Adrenal gland (tissue), 19 donors: Measurements from ENCODE around the gene ARRB2. TPM values are rescaled to one million over a fixed set of nuclear protein-coding genes. Genes with fewer than 3 reads are reported as not detected.

ENCODE experiments used
- DNase-seq, 7 donors: peaks; one replicate each; pipeline ENCODE4 v3.0.0-alpha.2; 2019 to 2020
- H3K27ac ChIP-seq, 5 donors: fragments of 200-600 bp; sonication (generic) in 4 of 5; 1 replicate in 3 of 5; 2 replicates in 2 of 5; pipeline versions ENCODE4 v1.5.1 to v1.8.0; 2016 to 2020; ENCODE audit warnings: mild to moderate bottlenecking in 1 of 5
- H3K27me3 ChIP-seq: fragments of 200-600 bp; 2 replicates; pipeline ENCODE4 v1.8.0; 2021
- H3K36me3 ChIP-seq, 2 donors: fragments of 200-600 bp; replicated peaks in 1 of 2; 1 replicate in 1 of 2; 2 replicates in 1 of 2; pipeline versions ENCODE4 v1.5.1 to v1.8.0; 2018 to 2022
- H3K4me1 ChIP-seq, 2 donors: fragments of 200-600 bp; replicated peaks in 1 of 2; 1 replicate in 1 of 2; 2 replicates in 1 of 2; pipeline versions ENCODE4 v1.5.1 to v1.8.0; 2018 to 2021
- H3K4me3 ChIP-seq, 4 donors: fragments of 200-600 bp; sonication (generic) in 3 of 4; one replicate each; pipeline ENCODE4 v1.5.1; 2016 to 2018
- H3K9me3 ChIP-seq, 3 donors: fragments of 200-600 bp; sonication (generic) in 1 of 3; replicated peaks in 1 of 3; 1 replicate in 2 of 3; 2 replicates in 1 of 3; pipeline versions ENCODE4 v1.5.1 to v1.8.0; 2016 to 2021
- POLR2A ChIP-seq, 2 donors: fragments of 450-650 bp; IDR thresholded peaks; one replicate each; pipeline ENCODE4 v1.6.1; 2017; ENCODE audit warnings: antibody characterized with exemption in 2 of 2, mild to moderate bottlenecking in 2 of 2, moderate library complexity in 1 of 2
- WGBS, 4 donors: extraction: QIAGEN DNeasy Blood & Tissue Kit in 2 of 4; methylation state at CpG; one replicate each; pipeline versions ENCODE4 v1.1.5 to v1.1.7; 2013 to 2017; 5-methylcytosine and 5-hydroxymethylcytosine counted together
- intact Hi-C, 2 donors: fragments of 100-400 bp; cut with DNase I; formaldehyde crosslinking; loops; one replicate each; pipeline versions ENCODE4 v1.14.1 to v1.15.0; 2022 to 2023
- long read RNA-seq, 10 donors: library from polyadenylated mRNA in 3 of 10; unstranded in 2 of 10; stranded (forward) in 1 of 10; transcript quantifications; one replicate each; pipeline ENCODE4 v2.0.0 and lab custom pipeline, GENCODE V29; 2021 to 2026
- polyA plus RNA-seq, 3 donors: library from polyadenylated mRNA; stranded (reverse); fragments of 200-250 nt in 2 of 3; fragments of 350-450 nt in 1 of 3; fragmentation: Illumina TruSeq in 1 of 3; extraction: RNeasy Lipid Tissue Mini Kit (QIAGEN cat#74804) in 1 of 3; gene quantifications; one replicate each; pipeline ENCODE4 v1.2.3, GENCODE V29; 2013 to 2014
- total RNA-seq, 9 donors: library from RNA; depleted of rRNA in 4 of 9; stranded (reverse); fragments of >200 nt in 4 of 9; fragments of 120-200 nt in 1 of 9; fragmentation: NEBNext Ultra II Directional in 1 of 9; extraction: Animal tissue kit (Norgen Biotek cat#: 25700) in 1 of 9; gene quantifications; one replicate each; pipeline versions ENCODE4 v1.1.0 to v1.2.4, GENCODE V29; 2013 to 2023
- TF ChIP-seq, protein P1 (sequence below), 6 experiments: fragments of 450-650 bp in 4 of 6; fragments of 200-600 bp in 2 of 6; sonication (generic) in 1 of 6; IDR thresholded peaks; 1 replicate in 5 of 6; 2 replicates in 1 of 6; pipeline versions ENCODE4 v1.5.1 to v1.8.0; 2016 to 2021; ENCODE audit warnings: antibody characterized with exemption in 6 of 6, mild to moderate bottlenecking in 2 of 6, moderate library complexity in 1 of 6
- donor health status: healthy with polysubstance abuse.
- donor health status: Bipolar disorder and iron deficiency.
- donor health status: DM: yes; HTN: yes; CAD: no.
- donor health status: DM: no; HTN: no; CAD: no.
- donor health status: DM: no; HTN: no; CAD: no.
- donor health status: DM: yes; HTN: yes; CAD: no.

The ARRB2 gene
- 10 to 100 TPM; 14.6 to 99.1 (median 55.0) TPM for total RNA-seq
- polyA plus RNA-seq, result 100 to 1,000 TPM in 1 of 3 donors, 10 to 100 TPM in 2; 35.9 to 130 (median 68.9) TPM
- long read RNA-seq, donor 1, partial matches to known transcripts, result 0 of 5 reads
- long read RNA-seq, donor 1, other reads (novel, unspliced or antisense), result 0 of 5 reads
- long read RNA-seq, donor 2, partial matches to known transcripts, result 0 of 3 reads
- long read RNA-seq, donor 2, other reads (novel, unspliced or antisense), result 0 of 3 reads
- long read RNA-seq, donor 3, partial matches to known transcripts, result 0 of 4 reads
- long read RNA-seq, donor 3, other reads (novel, unspliced or antisense), result 0 of 4 reads
- long read RNA-seq, donor 4, partial matches to known transcripts, result 3 of 13 reads
- long read RNA-seq, donor 4, other reads (novel, unspliced or antisense), result 6 of 13 reads
- long read RNA-seq, donor 5, transcript ARRB2-201 (15 exons, 1,895 nt), result minor isoform, 25 of 83 reads
- long read RNA-seq, donor 5, transcript ARRB2-216 (14 exons, 1,348 nt), result major isoform, 38 of 83 reads
- long read RNA-seq, donor 5, partial matches to known transcripts, result 4 of 83 reads
- long read RNA-seq, donor 5, other reads (novel, unspliced or antisense), result 16 of 83 reads
- long read RNA-seq, donor 6, partial matches to known transcripts, result 2 of 10 reads
- long read RNA-seq, donor 6, other reads (novel, unspliced or antisense), result 7 of 10 reads
- long read RNA-seq, donor 7, partial matches to known transcripts, result 0 of 2 reads
- long read RNA-seq, donor 7, other reads (novel, unspliced or antisense), result 0 of 2 reads
- long read RNA-seq, donor 8, partial matches to known transcripts, result 0 of 6 reads
- long read RNA-seq, donor 8, other reads (novel, unspliced or antisense), result 0 of 6 reads
- long read RNA-seq, donor 9, partial matches to known transcripts, result 0 of 4 reads
- long read RNA-seq, donor 9, other reads (novel, unspliced or antisense), result 0 of 4 reads
- long read RNA-seq, donor 10, partial matches to known transcripts, result 0 of 4 reads
- long read RNA-seq, donor 10, other reads (novel, unspliced or antisense), result 0 of 4 reads

DNA sequence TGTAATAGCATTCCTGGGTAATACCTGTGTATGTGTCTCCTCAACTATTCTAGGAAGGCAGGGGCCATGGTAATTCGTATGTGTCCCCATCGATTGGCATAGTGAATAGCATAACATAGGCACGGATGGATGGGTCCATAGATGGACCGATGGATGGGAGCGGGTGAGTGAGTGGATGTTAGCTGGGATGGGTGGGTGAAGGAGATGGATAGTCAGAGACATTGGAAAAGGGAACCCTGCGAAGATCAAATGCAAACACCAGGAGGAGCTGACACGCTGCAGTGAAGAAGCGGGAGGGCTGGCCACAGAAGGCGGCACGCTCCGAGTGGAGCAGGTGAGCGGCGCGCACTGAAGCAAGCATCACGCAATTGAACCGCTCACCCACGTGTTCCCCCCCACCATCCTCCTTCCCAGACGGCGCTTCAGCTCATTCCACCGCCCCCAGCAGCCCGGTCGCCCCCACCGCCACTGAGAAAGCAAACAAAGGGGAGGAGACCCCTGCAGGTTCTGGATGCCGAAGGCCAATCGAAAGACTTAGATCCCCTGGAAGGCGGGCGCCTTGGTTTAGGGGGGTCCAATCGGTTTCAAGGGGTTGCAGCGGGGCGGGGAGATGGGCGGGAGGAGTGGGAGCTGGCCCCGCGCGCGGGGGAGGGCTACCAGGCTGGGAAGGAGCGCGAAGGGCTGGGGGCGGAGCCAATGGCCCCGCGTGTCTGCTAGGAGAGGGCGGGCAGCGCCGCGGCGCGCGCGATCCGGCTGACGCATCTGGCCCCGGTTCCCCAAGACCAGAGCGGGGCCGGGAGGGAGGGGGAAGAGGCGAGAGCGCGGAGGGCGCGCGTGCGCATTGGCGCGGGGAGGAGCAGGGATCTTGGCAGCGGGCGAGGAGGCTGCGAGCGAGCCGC is at the start of gene ARRB2:
TSS of gene ARRB2 (plus strand) at position 839 of the 899 bp plus-strand sequence. CDS start 90 bp downstream, outside the sequence.
- peak; percentile 97 to 99 (median 99) for DNase-seq
- Histone ChIP-seq H3K36me3 (no peaks in the 10 kb centered on the region), H3K4me3 (peak within 1 kb of the TSS; percentile 13 to 85 (median 56)), H3K9me3 (no peaks in the 10 kb centered on the region), H3K4me1 (peaks cover 11% of the 10 kb centered on the region in 2 donors), H3K27me3 (no peaks in the 10 kb centered on the region), H3K27ac (peak within 1 kb of the TSS; percentile 68 to 94 (median 81))
- 1% methylated on average over 20 to 67 of the region's 67 CpGs for WGBS, 4 donors
- TF ChIP-seq POLR2A (IDR thresholded peaks at IDR 0.05), result peak in 1 of 2 donors; percentile 62
- TF ChIP-seq, protein P1, sequence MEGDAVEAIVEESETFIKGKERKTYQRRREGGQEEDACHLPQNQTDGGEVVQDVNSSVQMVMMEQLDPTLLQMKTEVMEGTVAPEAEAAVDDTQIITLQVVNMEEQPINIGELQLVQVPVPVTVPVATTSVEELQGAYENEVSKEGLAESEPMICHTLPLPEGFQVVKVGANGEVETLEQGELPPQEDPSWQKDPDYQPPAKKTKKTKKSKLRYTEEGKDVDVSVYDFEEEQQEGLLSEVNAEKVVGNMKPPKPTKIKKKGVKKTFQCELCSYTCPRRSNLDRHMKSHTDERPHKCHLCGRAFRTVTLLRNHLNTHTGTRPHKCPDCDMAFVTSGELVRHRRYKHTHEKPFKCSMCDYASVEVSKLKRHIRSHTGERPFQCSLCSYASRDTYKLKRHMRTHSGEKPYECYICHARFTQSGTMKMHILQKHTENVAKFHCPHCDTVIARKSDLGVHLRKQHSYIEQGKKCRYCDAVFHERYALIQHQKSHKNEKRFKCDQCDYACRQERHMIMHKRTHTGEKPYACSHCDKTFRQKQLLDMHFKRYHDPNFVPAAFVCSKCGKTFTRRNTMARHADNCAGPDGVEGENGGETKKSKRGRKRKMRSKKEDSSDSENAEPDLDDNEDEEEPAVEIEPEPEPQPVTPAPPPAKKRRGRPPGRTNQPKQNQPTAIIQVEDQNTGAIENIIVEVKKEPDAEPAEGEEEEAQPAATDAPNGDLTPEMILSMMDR (IDR thresholded peaks at IDR 0.05), result peak; percentile 39 to 89 (median 80)
- intact Hi-C loops, result loop anchor here in 1 of 2 donors (10.0 kb wide), 1 partner anchor 85 kb away; the partner anchor contains the start of gene PSMB6

DNA sequence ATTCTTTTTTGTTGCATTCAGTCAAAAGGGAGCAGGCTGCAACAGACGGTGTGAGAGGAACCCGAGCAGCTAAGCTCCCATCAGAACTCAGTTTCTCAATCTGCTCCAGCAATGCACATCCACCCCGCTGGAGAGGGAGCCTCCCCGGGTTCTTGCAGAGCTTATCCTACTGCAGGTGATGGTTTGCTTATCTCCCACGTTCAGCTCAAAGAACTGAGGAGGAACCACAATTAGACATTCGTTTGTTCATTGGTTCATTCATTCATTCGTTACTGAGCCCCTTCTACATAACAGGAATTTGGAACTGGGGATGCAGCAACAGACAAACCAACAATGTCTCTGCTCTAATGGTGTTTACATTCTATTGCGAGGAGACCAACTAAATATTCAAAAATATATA is 46.7 kb upstream of the ARRB2 start:
- 71 to 80% (median 74%) methylated on average over 7 to 8 of the region's 8 CpGs for WGBS, 4 donors
- H3K36me3 ChIP-seq, result no peaks in the 10 kb centered on the region
- TF ChIP-seq, protein P1 (IDR thresholded peaks at IDR 0.05), result no peak
- no peak for TF ChIP-seq POLR2A (IDR thresholded peaks at IDR 0.05)
- no peaks in the 10 kb centered on the region for H3K27me3 ChIP-seq
- H3K4me1 ChIP-seq, result no peaks in the 10 kb centered on the region
- intact Hi-C loops, result no loop called here
- H3K4me3 ChIP-seq, result no peak overlapping the region
- H3K27ac ChIP-seq, result no peak overlapping the region
- no peaks in the 10 kb centered on the region for H3K9me3 ChIP-seq
- DNase-seq, result no peak

DNA sequence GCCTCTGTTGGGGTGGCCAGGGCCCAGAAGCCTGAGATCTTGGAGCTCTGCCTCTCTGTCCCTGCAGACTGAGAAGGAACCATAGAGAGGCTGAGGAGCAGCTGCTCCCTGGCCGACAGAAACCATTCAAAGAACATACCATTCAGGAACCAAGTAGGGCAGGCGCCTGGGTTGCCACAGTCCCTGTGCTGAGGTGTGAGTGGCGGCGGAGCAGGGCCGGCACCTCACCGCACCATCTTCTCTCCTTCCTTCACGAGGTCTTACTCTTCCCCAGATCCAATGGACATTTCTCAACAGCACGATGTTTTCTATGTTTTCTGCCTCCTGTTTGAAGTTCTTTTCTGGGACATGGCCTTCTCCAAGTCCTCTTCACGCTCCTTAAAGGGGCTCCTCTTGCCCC is 46.2 kb upstream of the ARRB2 start:
- no peaks in the 10 kb centered on the region for H3K27me3 ChIP-seq
- H3K4me3 ChIP-seq, result no peak overlapping the region
- H3K36me3 ChIP-seq, result no peaks in the 10 kb centered on the region
- WGBS, 4 donors, result 75 to 85% (median 79%) methylated on average over 9 of the region's 9 CpGs
- no peak for DNase-seq
- H3K4me1 ChIP-seq, result no peaks in the 10 kb centered on the region
- H3K9me3 ChIP-seq, result no peaks in the 10 kb centered on the region
- TF ChIP-seq POLR2A (IDR thresholded peaks at IDR 0.05), result no peak
- TF ChIP-seq, protein P1 (IDR thresholded peaks at IDR 0.05), result no peak
- intact Hi-C loops, result no loop called here
- no peak overlapping the region for H3K27ac ChIP-seq
